Hematopoietic multipotent progenitor cell treated with erythropoietin and hydrocortisone succinate and interleukin-3 and kit ligand, for 6 days (in vitro differentiated cells): ENCODE measurements around the gene MCF2L2.
"Not testable (repeated sequence)": the region's sequence is repeated elsewhere in the genome, so short reads cannot be mapped to it uniquely, and the experiment has no call there.

Experiments used
- DNase-seq: peaks from one replicate; pipeline ENCODE4 v3.0.0-alpha.2; 2015

Gene MCF2L2

DNA sequence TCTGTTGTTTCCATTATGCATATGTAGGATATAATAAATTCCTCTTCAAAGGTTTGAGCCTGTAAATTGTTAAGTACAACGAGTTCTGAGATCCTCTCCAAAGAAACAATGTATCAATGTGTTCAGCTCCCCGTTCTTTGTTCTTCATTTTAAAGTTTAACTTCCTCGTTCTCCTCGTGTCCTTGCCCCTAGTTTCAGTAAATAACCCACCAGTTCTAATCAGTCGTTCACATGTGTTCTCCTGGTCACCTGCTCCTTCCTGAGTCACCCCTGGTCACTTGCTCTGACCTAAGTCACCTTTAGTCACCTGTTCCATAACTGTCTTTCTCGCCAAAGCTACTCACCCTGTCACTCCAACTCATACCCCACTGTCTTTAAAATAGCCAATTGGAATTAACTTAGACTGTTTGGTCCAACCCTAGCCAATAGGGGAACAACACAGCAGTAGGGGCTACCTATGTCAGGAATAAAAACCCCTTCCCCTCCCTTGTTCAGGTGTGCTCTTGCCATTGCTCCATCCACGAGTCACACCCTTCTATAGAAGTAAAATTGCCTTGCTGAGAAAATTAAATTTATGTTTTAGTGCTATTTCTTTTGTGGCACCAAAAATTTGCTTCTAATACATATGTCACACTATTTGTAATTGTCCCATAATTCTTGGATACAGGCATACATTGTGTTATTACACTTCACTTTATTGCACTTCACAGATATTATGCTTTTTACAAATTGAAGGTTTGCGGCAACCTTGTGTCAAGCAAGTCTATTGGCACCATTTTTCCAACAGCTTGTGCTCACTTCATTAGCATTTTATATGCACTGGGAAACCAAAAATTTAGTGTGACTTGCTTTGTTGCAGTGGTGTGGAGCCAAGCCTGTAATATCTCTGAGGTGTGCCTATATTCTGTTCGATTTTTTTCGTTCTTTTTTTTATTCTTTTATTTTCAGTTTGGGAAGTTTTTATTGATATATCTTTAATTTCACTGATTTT, 15.3 kb upstream of the MCF2L2 start:
- no peak for DNase-seq

DNA sequence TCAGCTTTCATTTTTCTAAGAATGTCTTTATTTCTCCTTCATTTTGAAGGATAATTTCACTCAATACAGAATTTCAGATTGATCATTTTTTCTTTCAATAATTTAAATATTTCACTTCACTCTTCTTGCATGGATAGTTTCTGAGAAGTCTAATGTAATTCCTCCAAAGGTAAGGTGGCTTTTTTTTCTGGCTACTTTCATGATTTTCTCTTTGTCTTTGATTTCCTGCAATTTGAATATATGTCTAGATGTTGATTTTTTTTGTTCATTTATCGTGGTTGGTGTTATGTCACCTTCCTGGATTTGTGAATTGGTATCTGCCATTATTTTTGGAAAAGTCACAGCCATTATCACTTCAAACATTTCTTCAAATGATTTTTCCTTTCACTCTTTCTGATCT, 14.6 kb upstream of the MCF2L2 start:
- no peak for DNase-seq

DNA sequence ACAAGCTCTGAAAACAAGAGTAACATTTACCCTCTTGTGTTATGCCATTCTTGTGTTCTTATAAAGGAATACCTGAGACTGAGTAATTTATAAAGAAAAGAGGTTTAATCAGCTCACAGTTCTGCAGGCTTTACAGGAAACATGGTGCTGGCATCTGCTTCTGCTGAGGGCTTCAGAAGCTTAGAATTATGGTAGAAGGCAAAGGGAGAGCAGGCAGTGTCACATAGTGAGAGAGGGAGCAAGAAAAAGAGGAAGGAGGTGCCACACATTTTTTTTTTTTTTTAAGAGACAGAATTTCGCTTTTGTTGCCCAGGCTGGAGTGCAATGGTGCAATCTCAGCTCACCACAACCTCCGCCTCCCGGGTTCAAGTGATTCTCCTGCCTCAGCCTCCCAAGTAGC, 12.1 kb upstream of the MCF2L2 start:
- not testable (repeated sequence) for DNase-seq

DNA sequence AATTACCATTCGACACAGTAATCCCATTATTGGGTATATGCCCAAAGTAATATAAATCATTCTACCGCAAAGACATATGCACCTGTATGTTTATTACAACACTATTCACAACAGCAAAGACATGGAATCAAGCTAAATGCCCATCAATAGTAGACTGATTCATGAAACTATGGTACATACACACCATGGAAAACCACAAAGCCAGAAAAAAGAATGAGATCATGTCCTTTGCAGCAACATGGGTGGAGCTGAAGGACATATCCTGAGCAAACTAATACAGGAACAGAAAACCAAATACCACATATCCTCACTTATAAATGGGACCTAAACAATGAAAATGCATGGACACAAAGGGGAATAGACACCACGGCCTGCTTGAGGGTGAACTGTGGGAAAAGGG, 11.1 kb upstream of the MCF2L2 start:
- no peak for DNase-seq

DNA sequence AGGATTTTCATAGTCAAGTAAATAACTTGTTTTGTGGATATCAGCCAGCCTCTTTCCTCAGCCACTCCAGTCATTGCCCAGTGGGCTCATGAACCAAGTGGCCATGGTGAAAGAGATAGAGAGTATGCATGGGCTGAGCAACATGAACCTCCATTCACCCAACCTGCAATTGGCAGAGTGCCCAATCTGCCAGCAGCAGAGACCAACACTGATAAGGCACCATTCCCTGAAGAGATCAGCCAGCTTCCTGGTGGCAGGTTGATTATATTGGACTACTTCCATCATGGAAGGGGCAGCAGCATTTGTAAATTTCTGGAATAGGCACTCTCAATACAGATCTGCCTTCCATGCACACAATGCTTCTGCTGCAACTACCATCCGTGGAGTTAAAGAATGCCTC, 10.3 kb upstream of the MCF2L2 start:
- DNase-seq, result peak; percentile 62

DNA sequence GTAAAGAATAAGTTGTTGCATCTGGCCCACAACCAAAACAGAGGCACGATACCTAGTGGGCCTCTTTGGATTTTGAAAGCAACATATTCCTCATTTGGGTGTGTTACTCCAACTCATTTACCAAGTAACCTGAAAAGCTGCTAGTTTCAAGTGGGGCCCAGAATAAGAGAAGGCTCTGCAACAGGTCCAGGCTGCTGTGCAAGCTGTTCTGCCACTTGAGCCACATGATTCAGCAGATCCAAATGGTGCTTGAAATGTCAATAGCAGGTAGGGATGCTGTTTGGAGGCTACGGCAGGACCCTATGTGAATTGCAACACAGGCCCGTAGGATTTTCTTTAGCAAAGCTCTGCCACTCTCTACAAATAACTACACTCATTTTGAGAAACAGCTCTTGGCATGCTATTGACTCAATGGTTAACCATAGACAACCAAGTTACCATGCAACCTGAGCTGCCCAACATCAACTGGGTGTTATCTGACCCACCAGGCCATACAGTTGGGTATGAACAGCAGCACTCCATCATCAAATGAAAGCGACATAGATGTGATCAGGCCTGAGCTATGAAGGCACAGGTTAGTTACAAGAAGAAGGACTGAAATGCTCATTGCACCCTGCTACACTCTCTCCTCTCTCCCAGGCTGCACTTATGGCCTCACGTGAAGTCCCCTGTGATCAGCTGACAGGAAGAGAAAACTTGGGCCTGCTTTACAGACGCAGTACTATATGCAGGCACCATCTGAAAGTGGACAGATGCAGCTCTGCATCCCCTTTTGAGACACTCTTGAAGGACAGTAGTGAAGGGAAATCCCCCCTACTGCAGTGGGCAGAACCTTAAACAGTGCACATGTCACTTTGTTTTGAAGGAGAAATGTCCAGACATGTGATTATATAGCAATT, 9.5 kb upstream of the MCF2L2 start:
- DNase-seq, result no peak

DNA sequence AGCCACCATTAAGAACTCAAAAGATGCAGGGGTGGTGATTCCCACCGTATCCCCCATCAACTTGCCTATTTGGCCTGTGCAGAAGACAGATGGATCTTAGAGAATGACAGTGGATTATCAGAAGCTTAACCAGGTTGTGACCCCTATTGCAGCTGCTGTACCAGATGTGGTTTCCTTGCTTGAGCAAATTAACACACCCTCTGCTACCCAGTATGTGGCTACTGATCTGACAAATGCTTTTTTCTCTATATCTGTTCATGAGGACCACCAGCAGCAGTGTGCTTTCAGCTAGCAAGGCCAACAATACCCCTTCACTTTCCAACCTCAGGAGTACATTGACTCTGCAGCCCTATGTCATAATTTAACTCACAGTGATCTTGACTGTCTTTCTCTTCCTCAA, 8.6 kb upstream of the MCF2L2 start:
- DNase-seq, result no peak

DNA sequence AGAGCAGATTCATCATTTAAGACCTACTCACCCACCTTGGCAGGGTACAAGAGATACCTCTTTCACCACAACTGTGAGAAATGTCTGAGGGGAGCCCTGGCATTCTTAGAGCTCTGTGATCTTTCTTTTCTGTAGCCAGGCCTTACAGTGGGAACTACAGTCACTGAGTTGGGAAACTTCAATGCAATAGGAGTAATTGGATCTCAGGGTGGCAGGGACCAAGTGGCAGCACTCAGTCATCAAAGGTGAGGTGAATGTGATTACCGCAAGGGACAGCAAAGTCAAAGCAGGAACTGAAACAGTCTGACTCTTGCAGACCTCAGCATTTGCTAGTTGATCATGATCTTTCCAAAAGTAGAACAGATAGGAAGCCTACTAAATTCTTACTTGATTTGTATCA, 7.2 kb upstream of the MCF2L2 start:
- no peak for DNase-seq

DNA sequence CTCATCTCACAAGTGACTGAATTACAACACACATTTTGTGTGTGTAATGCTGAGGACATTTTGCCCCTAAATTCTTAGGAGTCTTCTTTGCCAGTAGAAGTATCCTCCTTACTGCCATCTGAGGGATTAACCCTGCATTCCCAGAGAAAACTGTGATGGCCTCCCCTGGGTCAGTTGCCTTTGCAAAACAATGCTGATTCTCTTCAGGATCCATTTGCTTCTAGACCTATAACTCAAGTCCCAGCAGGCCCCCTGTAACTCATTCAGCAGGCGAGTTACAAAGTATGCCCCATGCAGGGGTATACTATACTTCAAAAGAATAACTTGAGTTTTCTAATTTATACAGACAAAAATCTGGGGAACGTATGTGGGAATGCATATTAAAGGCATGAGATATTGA, 6.6 kb upstream of the MCF2L2 start:
- DNase-seq, result no peak

DNA sequence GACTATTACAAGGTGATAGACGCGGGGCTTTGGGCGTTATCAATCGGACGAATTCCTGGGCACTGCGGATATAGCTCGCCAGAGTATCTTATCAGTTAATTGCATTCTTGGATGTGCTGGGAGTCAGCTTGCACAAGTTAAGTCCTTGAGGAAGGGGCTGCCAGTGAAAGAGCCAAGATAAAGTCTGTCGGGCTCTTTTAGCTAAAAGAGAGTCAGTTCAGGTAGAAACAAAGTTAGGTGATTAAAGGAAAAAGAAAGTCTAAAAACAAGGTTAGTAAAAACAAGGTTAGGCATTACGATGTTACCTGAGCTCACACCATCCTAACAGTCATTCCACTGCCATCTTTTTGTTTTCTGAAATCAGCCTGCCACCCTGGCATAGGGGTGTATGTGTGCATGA, 6.1 kb upstream of the MCF2L2 start:
- no peak for DNase-seq

DNA sequence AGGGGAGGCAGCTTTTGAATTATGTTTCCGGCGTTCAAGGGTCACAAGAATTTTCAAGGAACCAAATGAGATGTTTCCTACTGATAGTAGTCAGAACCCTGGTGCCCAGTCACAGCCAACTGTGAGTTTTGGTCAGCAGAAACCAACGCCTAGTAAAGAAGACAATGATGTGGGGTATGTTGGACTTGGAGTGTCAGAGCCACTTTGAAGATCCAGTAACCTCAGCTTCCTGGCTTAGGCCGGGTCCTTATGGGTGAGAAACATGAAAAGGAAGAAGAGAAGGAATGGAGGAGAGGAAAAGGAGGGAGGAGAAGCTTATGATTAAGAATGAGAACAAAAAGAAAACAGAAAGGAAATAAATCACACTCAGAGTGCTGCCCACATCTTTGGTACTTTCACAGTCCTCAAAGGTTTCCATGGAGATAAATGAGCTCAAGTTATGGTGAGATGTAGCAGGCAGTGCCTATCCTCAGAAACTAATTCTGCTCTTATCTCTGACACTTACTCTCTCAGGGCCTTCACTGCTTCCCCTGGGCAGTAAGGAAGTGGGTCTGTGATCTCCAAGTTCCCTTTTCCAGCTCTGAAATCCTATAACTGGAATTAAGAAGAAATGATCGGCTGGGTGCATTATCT, 2.0 kb upstream of the MCF2L2 start:
- DNase-seq, result peak; percentile 24

DNA sequence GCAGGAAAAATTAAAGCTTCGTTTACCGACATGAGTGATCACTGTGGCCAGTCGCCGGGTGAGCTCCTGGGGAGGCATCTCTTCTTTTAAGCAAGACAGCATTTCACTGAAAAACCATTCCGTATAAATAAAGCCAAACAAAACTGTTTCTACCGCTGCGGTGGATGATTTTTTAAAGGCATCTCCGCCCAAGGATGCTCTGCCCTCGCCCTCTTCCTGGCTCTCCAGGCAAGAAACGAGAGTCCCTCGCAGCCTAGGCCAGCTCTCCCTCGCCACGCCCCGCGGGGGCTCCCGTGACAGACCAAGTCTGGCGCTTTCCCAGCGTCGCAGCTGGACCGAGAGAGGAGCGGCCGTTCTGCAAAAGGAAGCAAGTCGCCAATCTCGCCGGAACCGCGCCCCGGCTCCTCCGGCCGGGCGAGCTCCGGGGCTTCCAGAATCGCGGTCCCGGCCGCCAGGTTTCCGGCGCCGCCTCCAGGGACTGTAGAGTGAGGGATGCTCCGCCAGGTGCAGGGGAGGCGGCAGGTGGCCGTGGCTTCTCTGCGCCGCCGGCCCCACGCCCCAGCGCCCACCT, 458 bp downstream of the MCF2L2 start:
- DNase-seq, result peak; percentile 38

DNA sequence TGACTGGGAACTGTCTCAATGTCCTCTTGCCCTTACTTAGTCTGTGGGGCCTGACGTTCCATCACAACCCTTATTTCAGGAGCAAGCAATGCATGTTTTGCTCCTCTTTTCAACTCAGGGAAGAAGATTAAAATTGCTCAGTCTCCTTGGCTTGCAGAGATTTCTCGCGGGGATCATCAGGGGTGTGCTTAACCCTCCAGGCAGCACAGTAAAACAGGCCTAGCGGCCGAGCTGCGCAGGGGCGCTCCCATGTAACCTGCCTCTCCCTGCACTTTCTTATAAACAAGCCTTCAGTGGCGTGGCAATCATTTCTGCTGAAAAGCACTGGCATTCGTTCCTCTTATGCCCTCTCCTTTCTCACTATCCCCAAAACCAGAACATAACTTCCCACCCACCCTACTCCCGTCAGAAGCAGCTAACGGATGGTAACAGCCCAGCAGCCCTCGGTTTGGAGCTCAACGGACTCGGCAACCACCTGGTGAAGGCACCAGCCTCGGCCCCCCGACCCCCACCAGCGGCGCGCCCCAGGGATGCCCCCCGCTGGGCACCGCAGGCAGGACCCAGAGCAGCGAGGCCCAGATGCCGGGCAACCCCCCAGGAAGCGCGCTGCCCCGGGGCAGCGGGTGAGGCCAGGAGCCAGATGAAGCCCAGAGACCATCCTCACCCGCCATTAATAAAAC, 1.1 kb downstream of the MCF2L2 start:
- DNase-seq, result no peak

DNA sequence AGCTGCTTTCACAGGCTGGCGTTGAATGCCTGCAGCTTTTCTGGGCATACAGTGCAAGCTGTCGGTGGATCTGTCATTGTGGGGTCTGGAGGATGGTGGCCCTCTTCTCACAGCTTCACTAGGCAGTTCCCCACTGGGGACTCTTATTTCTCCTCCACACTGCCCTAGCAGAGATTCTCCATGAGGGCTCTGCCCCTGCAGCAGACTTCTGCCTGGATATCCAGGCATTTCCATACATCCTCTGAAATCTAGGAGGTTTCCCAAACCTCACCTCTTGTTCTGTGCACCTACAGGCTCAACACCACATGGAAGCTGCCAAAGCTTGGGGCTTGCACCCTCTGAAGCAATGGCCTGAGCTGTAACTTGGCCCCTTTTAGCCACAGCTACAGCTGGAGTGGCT, 9.6 kb downstream of the MCF2L2 start:
- not testable (repeated sequence) for DNase-seq

DNA sequence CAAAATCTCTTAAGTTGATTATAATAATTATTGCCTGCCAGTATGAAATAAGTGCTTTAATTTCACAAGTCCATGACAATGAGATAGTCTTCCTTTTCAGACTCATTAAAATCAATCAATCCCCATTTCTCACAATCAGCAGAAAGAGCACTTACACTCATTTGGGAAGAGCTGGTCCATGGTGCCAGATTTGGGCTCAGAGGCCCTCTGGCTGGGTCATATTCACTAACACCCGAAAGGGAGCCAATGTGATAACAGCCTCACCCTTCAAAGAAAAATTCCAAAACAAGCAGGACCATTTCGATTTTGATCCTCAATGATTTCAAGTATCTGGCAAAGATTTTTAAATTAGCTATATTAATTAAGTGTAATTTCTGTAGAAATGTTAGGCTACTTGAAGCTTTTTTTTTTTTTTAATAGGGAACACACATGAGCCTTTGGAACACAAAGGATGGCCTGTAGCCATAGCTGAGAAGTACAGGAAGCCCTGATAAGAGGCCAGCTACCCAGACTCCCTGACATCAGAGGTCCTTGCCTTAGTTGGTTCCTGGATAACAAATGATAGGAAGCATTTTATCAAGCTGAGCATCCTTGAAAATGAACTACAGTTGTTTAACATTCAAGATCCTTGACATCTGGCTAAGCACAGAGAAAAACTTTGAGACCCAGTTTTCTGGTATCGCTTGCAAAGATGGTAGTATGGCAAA, 17.1 kb downstream of the MCF2L2 start:
- DNase-seq, result no peak

DNA sequence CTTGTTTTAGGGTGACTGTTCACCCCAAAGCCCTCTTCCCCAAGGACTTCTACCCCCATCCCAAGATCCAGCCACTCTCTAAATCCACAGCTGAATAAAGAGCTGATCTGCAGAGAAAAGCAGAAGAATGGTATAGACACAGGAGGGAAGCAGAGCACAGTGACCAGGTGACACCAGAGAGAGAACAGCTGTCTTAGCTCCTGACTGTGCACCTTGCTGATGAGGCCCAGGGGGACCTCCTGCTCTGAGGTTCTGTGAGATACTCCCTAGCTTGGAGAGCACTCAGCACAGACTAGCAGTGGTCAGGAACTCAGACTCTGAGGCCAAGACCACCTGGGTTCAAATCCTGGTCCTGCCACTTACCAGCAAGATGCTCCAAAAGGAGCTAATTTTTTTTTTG, 17.7 kb downstream of the MCF2L2 start:
- no peak for DNase-seq

DNA sequence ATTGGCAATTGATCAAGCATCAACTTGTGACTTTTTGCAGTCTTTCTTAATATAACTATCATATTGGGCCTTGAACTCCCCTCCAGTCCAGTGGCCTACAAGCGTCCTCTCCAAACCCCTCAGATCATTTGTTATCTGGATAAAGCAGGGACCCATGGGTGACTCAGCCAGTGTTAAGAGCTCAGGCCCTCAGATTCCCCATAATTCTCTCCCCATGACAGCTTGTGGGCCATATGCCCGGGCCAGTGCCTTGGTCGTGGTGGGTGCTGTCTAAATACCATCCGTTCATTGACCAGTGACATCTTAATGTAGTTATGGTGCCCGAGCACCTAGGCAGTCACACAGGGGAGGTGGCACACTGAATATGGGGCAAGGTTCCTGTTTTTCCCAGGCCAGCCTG, 18.1 kb downstream of the MCF2L2 start:
- DNase-seq, result peak; percentile 21

DNA sequence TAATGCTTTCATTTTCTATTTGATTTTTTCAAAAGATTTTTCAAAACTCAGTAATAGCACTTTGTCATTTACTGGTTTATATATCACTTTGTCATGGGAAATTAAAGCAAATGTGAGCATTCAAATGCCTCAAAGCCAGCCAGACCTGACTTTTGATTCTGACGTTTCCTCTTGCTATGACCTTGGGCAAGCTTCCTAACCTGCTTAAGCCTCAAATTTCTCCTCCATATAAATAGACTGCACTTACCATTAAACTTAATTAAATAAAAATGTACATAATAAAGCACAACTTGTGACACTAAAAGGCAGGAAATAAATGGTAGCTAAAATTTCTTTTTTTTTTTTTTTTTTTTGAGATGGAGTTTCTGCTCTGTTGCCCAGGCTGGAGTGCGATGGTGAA, 19.2 kb downstream of the MCF2L2 start:
- DNase-seq, result no peak

DNA sequence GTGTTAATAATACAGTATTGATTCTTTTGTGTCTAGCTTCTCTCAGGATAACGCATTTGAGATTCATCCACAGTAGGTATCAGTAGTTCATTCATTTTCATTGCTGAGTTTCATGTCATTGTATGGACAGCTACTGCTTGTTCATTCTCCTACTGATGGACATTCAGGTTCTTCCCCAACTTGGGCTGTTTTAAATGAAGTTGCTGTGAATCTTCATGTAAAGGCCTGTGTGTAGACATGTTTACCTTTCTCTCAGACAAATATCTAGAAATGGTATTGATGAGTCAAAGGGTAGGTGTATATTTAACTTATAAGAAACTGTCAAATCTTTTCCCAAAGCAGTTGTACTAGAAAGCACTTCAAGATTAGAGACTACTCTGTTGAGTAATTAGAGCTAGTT, 26.7 kb downstream of the MCF2L2 start:
- DNase-seq, result no peak

DNA sequence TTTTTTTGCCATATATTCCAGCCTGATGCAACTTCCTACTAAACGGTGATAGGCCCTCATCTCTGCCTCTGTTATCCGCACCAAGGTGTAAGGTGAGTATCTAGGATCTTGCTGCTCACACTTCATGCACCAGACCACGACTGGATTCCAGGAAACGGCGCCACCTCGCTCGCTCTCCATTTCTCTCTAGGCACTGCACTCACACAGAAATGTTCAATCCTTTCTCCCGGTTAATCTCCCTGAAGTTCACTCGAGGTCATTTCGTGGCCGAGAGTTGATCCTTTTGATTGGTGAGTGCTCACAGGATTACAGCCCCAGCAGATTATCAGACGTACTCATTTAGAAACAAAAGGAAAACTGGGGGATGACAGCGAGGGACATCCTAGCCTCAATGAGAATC, 28.1 kb downstream of the MCF2L2 start:
- DNase-seq, result no peak

DNA sequence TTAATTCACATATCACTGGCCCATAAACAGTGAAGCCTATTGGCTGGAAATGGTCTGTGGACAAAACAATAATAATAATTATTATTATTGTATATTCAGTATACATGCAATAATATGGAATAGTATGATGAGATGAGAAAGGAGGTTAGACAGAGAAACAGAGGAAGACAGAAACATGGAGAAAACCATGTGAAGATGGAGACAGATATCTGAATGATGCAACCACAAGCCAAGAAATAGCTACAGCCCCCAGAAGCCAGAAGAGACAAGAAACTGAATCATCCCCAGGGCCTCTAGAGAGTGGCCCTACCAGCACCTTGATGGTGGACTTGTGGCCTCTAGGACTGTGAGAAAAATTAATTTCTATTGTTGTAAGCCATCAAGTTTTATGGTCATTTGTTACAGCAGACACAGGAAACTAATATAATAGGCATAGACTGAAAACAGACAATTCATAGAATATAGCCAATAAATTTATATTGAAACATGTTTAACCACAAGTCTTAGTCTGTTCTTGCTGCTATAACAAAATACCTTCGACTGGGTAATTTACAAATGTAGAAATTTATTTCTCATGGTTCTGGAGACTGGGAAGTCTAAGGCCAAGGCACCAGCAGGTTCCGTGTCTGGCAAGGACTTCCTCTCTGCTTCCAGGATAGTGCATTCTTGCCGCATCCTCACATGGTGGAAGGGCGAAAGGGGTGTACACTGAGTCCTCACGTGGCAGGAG, 31.6 kb downstream of the MCF2L2 start:
- no peak for DNase-seq
